Muscle of leg (tissue), 11 donors: ENCODE results near the gene VPS41. TPM values are rescaled to one million over a fixed set of nuclear protein-coding genes. Genes with fewer than 3 reads are reported as not detected.
A peak's percentile ranks its signal among the peaks of the same experiment; 100 is the strongest.
"Not testable (repeated sequence)": the region's sequence is repeated elsewhere in the genome, so short reads cannot be mapped to it uniquely, and the experiment has no call there.

Experiments used
- DNase-seq: peaks from one replicate; pipeline ENCODE4 v3.0.0; 2013
- H3K27ac ChIP-seq: one replicate; pipeline ENCODE4 v1.5.1; 2013; ENCODE audit warnings: mild to moderate bottlenecking, low read length, control low read depth
- H3K27me3 ChIP-seq: one replicate; pipeline ENCODE4 v1.6.1; 2013; ENCODE audit warnings: low read length; ENCODE audit not compliant: control insufficient read depth, insufficient read depth
- H3K36me3 ChIP-seq: one replicate; pipeline ENCODE4 v1.6.1; 2013; ENCODE audit warnings: low read length; ENCODE audit not compliant: control insufficient read depth, insufficient read depth
- H3K4me1 ChIP-seq: one replicate; pipeline ENCODE4 v1.6.1; 2013; ENCODE audit warnings: low read length; ENCODE audit not compliant: control insufficient read depth, insufficient read depth
- H3K4me3 ChIP-seq: one replicate; pipeline ENCODE4 v1.5.1; 2013; ENCODE audit warnings: low read length, control low read depth
- H3K9me3 ChIP-seq: replicated peaks from 2 replicates; pipeline ENCODE4 v1.6.1; 2013; ENCODE audit warnings: low read depth, low read length; ENCODE audit not compliant: control insufficient read depth
- WGBS: methylation state at CpG from one replicate; pipeline ENCODE4 v1.1.5; 2013; ENCODE audit warnings: missing lambda C conversion rate; ENCODE audit not compliant: insufficient coverage; 5-methylcytosine and 5-hydroxymethylcytosine counted together
- polyA plus RNA-seq, 8 donors: library from polyadenylated mRNA; unstranded; fragments of 120-200 nt; gene quantifications; one replicate each; pipeline versions ENCODE4 v1.2.1 to v1.2.3, GENCODE V29; 2013; ENCODE audit warnings: inconsistent platforms in 1 of 8, low replicate concordance in 1 of 8; ENCODE audit not compliant: insufficient read length in 8 of 8, insufficient read depth in 1 of 8
- total RNA-seq: library from RNA; stranded (reverse); fragments of 120-200 nt; gene quantifications from one replicate; pipeline ENCODE4 v1.2.4, GENCODE V29; 2013

The VPS41 gene
- total and polyA plus RNA-seq, 9 donors = 25.7 to 40.7 (median 32.6) TPM

GRCh38 chr7:38863601-38864291 lies 45.2 kb downstream of the VPS41 start:
- Histone ChIP-seq H3K27ac (no peak overlapping the region), H3K27me3 (no peaks in the 10 kb centered on the region), H3K9me3 (no peaks in the 10 kb centered on the region), H3K4me3 (no peak overlapping the region), H3K36me3 (peaks cover 7% of the 10 kb centered on the region), H3K4me1 (no peaks in the 10 kb centered on the region)
- WGBS = 52% methylated on average over 3 of the region's 7 CpGs
- DNase-seq = no peak

DNA sequence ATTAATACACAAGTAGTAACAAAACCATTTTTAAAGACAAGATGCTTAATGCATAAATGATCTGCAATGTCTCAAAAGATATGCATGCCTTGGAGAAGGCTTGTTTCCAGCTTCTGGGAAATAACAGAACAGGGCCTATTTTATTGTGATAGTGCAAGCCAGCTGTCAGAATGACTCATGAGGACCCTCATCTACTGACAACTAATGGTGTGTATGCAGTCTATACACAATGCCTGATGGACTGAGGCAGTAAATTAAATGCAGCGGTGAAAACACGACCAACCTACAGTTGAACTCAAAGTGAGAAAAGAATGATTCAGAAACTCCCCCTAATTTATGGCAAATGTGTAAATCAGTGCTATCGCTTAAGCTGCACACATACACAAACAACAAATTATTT lies 46.3 kb downstream of the VPS41 start:
- no peak for DNase-seq
- no peaks in the 10 kb centered on the region for H3K9me3 ChIP-seq
- no peaks in the 10 kb centered on the region for H3K4me1 ChIP-seq
- H3K36me3 ChIP-seq = peaks cover 2% of the 10 kb centered on the region
- H3K27me3 ChIP-seq = no peaks in the 10 kb centered on the region
- H3K4me3 ChIP-seq = no peak overlapping the region
- no CpG with 5 or more reads among the region's 3 CpGs for WGBS
- no peak overlapping the region for H3K27ac ChIP-seq

DNA sequence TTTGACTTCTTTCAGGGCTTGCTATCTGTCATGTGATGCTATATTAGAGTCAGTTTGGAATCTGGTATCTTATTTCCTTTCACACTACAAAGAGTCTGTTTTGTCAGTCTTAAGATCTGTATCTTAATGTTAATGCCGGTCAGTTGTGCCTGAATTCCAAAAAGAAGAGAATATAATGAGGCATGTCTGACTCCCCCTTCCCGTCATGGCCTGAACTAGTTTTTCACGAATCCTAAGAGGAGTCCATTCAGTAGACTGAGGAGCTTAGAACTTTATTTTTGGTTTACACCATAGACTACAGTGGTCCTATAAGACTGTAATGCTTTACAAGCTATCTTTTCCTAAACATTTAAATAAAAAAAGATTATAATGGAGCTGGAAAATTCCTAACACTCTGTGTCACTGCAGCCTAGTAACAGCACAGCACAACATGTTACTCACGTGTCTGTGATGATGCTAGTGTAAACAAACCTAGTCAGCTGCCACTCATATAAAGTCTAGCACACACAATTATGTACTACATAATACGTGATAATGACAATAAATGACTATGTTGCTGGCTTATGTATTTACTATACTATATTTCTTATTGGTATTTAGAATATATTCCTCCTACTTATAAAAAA lies 50.6 kb downstream of the VPS41 start:
- H3K4me1 ChIP-seq = no peaks in the 10 kb centered on the region
- H3K27ac ChIP-seq = no peak overlapping the region
- WGBS = no CpG with 5 or more reads among the region's 5 CpGs
- peak; percentile 8 for DNase-seq
- no peaks in the 10 kb centered on the region for H3K27me3 ChIP-seq
- H3K36me3 ChIP-seq = no peaks in the 10 kb centered on the region
- H3K4me3 ChIP-seq = no peak overlapping the region
- H3K9me3 ChIP-seq = no peaks in the 10 kb centered on the region

GRCh38 chr7:38855867-38856266 lies 53.1 kb downstream of the VPS41 start:
- no peak overlapping the region for H3K4me3 ChIP-seq
- DNase-seq = peak; percentile 6
- H3K9me3 ChIP-seq = no peaks in the 10 kb centered on the region
- no peaks in the 10 kb centered on the region for H3K4me1 ChIP-seq
- no peak overlapping the region for H3K27ac ChIP-seq
- WGBS = no CpG with 5 or more reads among the region's 2 CpGs
- H3K36me3 ChIP-seq = no peaks in the 10 kb centered on the region
- no peaks in the 10 kb centered on the region for H3K27me3 ChIP-seq

DNA sequence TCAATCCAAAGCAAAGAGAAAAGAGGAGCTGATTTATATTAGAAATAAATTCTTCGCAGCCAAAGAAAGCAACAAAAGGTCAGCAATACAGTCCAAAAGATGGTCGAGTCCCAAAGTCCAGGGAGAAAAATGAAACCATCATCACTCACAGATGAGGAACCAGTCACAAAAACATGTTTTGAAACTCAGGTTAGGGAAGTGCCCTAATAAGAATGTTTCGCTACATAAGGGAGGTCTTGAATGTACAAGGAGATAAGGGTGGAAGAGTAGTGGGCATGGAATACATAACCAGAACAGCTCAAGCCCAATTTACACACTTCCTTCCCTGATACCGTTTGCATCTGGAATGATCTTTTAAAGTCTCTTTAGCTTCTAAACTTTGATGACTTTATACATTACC lies 53.6 kb downstream of the VPS41 start:
- Histone ChIP-seq H3K4me3 (no peak overlapping the region), H3K9me3 (no peaks in the 10 kb centered on the region), H3K27ac (no peak overlapping the region), H3K36me3 (no peaks in the 10 kb centered on the region), H3K27me3 (no peaks in the 10 kb centered on the region), H3K4me1 (no peaks in the 10 kb centered on the region)
- no CpG with 5 or more reads among the region's 4 CpGs for WGBS
- no peak for DNase-seq

GRCh38 chr7:38854947-38855346 lies 54.0 kb downstream of the VPS41 start:
- not testable (repeated sequence) for H3K27me3 ChIP-seq, DNase-seq, H3K9me3 ChIP-seq, H3K4me1 ChIP-seq, H3K27ac ChIP-seq, H3K36me3 ChIP-seq, H3K4me3 ChIP-seq
- WGBS = 100% methylated on average over 3 of the region's 7 CpGs

DNA sequence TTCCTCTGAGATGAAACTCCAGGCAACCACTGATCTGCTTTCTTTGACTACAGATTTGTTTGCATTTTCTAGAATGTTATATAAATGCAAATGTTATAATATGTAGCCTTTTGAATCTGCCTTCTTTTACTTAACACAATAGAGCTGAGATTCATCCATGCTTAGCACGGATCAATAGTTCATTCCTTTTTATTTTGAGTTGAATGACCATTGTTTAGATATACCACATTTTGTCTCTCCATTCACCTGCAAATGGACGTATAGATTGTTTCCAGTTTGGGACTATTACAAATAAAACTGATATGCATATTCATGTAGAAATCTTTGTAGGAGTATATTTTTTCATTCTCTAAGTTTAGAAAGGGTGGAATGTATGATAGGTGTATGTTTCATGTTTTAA lies 57.7 kb downstream of the VPS41 start:
- no CpG with 5 or more reads among the region's 2 CpGs for WGBS
- no peak overlapping the region for H3K4me3 ChIP-seq

DNA sequence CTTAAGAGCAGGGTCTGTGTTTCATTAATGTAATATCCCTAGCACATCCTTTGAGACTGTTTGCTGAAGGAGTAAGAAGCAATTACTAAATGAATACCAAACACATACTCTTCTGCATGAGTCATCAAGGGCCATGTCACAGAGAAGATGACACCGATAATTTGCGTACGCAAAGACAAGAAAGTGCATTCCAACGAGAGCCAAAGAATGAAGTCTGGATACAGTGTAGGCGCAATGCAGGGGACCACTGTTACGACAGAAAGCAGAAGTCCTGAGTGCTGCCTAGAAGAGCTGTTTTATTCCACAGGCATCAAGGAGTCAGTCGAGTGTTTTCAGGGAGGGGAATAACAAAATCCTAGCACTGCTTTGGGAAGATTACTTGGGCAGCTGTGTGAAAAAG lies 62.7 kb downstream of the VPS41 start:
- WGBS = 79% methylated on average over 7 of the region's 7 CpGs
- H3K4me1 ChIP-seq = no peaks in the 10 kb centered on the region
- H3K4me3 ChIP-seq = no peak overlapping the region
- H3K27ac ChIP-seq = no peak overlapping the region
- DNase-seq = no peak
- no peaks in the 10 kb centered on the region for H3K27me3 ChIP-seq
- peaks cover 2% of the 10 kb centered on the region for H3K36me3 ChIP-seq
- no peaks in the 10 kb centered on the region for H3K9me3 ChIP-seq

More for the DNA sequence above, 57.7 kb downstream of the VPS41 start:
- Histone ChIP-seq H3K9me3 (no peaks in the 10 kb centered on the region), H3K27me3 (no peaks in the 10 kb centered on the region), H3K36me3 (peaks cover 2% of the 10 kb centered on the region), H3K4me1 (no peaks in the 10 kb centered on the region), H3K27ac (no peak overlapping the region)
- no peak for DNase-seq

DNA sequence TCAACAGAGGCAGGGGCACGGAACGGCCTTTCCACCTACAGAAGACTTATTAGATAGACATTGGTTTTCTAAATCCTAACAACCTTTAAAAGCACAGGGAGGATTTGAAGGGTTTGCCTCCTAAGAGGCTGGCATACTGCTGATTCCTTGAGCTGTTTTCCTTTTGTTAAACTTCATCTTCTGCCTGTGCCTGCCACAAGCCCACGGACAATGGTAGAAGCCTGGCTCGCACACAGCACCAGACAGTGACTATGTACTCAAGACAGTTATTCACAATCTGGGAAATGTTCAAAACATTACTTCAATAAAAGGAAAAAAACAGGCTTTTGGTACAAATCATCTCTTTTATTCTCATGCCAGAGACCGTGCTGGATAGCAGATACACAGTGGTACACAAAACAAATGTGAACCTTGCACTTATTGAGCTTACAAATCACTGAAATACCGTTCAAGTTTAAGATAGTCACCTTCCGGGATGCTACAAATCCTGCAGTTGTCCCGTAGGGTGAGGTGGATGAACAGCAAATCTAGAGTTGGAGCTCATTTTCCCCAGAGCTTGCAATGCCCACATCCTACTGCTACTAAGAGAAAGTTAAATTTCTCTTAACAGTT lies 63.9 kb downstream of the VPS41 start:
- 100% methylated on average over 1 of the region's 8 CpGs for WGBS

GRCh38 chr7:38842746-38843145 lies 66.2 kb downstream of the VPS41 start:
- H3K9me3 ChIP-seq = no peaks in the 10 kb centered on the region
- no peak for DNase-seq
- no peaks in the 10 kb centered on the region for H3K27me3 ChIP-seq
- no peaks in the 10 kb centered on the region for H3K4me1 ChIP-seq
- no peak overlapping the region for H3K4me3 ChIP-seq
- no peaks in the 10 kb centered on the region for H3K36me3 ChIP-seq
- H3K27ac ChIP-seq = no peak overlapping the region
- no CpG with 5 or more reads among the region's 1 CpG for WGBS

More for the DNA sequence above, 63.9 kb downstream of the VPS41 start:
- H3K27ac ChIP-seq = no peak overlapping the region
- no peaks in the 10 kb centered on the region for H3K4me1 ChIP-seq
- peaks cover 2% of the 10 kb centered on the region for H3K36me3 ChIP-seq
- DNase-seq = no peak
- no peak overlapping the region for H3K4me3 ChIP-seq
- H3K9me3 ChIP-seq = no peaks in the 10 kb centered on the region
- no peaks in the 10 kb centered on the region for H3K27me3 ChIP-seq
